Endothelial cell of hepatic sinusoid (primary cell): ENCODE results near the gene RWDD3.

Experiments used
- in situ Hi-C: cut with HindIII; loops from 2 replicates; pipeline ENCODE4 v1.10.0; 2017; ENCODE audit warnings: low sequenced_read_pairs

RWDD3 gene

DNA sequence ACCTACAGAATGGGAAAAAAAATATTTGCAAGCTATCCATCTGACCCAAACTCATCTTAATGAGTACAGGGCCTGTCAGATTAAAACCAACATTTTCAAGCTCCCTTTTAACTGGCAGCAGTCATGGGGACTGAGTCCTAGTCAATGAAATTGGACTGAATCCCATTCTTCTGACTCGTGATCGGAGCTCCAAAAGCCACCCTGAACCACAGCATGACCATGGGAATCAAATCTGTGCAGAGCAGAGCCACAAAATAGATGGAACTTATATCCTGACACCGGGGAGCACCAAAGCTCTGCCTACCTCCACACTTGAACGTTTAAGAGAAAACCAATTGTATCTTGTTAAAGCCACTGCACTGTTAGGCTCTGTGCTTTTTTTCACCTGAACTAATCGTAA lies 5.0 kb upstream of the RWDD3 start:
- in situ Hi-C loops, result loop anchor here (5.0 kb wide), 1 partner anchor 142 kb away; no protein-coding TSS in a partner anchor

DNA sequence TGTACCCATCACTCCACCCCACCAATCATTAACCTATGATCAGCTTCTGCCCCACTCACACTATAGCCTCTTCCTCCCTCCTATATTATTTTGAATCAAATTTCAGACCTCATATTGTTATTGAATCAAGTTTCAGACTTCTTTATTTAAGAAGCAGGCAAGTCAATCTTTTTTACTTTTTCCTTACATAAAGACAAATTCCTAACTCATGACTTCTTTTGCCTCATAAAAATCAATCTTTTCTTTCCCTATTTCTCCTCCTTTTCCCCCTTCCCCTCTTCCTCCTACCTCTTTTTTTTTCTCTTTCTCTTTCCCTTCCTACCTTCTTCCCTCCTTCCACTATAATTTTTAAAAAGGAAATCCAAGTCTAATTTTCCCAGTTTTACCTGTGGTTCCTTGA lies 4.3 kb upstream of the RWDD3 start:
- in situ Hi-C loops, result loop anchor here (5.0 kb wide), 1 partner anchor 142 kb away; no protein-coding TSS in a partner anchor

DNA sequence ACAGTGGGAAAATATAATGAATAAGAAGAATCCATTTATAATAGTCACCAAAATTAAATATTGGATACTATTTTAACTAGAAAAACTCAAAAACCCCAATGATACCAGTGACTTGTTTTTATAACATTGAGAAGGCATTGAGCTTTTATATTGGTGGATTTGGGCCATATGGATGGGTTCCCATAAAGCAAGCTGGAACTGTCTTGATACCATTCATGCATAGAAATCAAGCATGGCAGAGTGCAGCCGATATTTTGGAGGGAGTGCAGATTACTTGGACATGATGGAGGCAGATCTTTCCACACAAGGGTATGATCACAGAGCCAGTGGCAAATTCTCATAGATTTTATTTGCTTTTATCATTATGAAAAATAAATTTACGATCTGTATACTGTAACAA lies 3.8 kb upstream of the RWDD3 start:
- in situ Hi-C loops, result no loop called here

GRCh38 chr1:95230768-95231191 lies 3.2 kb upstream of the RWDD3 start:
- in situ Hi-C loops, result no loop called here

- in situ Hi-C loops, result no loop called here
Measured at GRCh38 chr1:95232646-95233318, 1.2 kb upstream of the RWDD3 start.

GRCh38 chr1:95233319-95233736 lies 682 bp upstream of the RWDD3 start:
- in situ Hi-C loops, result no loop called here

- in situ Hi-C loops, result no loop called here
Measured at GRCh38 chr1:95236784-95237575, 3.0 kb downstream of the RWDD3 start.

DNA sequence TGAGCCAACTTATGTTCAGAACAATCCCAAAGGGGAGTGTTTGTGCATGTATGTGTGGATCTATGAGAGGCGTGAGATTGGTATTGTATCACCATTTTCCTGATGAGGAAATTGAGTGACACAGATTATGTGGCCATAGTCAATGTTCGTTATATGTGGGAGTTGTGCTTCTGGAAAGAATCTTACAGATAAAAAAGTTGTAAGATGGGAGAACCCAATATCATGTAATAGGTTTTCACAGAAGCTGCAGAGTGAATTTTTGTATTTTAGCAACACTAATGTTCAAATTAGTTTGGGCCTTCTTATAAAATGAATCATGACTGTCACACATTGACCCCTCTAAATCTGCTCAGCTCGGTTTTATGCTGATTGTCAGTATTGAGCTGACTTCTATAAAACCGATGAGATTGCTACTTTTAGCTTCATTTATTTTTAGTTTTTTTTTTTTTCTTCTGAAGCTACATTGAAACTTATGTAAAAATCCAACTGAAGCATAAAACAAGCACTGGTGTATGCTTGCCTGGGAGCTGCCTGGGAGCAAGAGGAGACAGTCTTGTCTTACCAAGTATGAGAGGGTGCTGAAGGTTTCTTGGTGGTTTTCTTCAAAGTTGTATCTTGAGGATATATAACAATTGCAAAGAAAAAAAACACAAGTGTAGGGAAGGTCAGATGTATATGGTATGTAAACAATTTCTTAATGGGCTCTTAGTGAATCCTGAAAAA lies 4.1 kb downstream of the RWDD3 start:
- in situ Hi-C loops, result no loop called here

DNA sequence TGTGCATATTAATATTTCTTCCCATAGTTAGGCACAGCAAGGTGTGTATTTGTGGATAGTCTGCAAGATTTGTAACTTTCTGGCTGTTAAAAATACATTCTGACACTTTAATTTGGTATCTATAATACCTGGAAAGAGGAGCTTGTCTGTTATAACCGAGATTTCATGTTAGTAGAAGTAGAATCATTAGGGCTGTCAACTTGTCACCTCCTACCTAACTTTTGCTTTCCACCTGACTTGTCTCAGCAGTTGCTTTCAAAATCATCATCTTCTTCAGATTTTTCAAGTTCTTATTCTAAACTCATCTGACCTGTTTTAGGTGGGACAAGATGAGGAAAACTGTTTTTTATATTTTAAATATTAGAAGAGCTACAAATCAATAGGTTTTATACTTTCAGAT lies 11.0 kb downstream of the RWDD3 start:
- in situ Hi-C loops, result no loop called here

GRCh38 chr1:95246511-95246910 lies 12.5 kb downstream of the RWDD3 start:
- in situ Hi-C loops, result no loop called here

- in situ Hi-C loops, result no loop called here
Measured at GRCh38 chr1:95247607-95248006, 13.6 kb downstream of the RWDD3 start.

DNA sequence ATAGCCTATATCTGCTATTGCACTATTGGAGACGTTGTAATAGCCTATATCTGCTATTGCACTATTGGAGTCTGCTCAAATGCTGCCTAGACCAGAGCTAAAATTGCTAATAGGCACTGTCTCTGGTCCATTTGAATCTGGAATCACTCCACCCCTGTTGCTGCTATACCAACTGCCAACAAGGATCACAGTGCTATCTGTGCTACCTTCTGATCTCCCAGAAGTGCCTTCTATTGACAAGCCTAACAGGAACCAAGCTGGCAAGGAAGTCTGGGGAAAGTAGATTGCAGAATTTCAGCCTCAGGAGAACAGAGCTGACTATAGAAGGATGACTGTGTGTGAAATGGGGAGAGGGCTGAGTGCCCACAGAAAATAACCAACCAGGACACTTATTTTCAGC lies 15.9 kb downstream of the RWDD3 start:
- in situ Hi-C loops, result no loop called here

DNA sequence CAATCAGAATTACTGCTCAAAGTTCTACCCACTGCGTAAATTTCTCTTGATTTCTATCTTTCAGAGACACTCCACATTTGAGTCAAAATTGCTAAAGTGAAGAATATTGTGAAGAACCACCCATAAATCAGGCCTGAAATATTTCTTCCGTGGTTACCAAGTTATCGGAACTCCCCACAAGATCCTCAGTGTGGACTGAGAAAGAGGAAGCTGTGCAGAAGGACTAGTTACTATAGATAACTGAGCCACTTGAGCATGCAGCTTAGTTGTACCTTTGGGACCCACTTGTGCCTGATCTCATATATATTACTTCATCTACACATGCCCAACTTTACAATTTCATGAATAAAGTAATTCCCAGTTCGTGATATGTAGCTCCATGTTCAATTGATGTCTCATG lies 18.4 kb downstream of the RWDD3 start:
- in situ Hi-C loops, result no loop called here

DNA sequence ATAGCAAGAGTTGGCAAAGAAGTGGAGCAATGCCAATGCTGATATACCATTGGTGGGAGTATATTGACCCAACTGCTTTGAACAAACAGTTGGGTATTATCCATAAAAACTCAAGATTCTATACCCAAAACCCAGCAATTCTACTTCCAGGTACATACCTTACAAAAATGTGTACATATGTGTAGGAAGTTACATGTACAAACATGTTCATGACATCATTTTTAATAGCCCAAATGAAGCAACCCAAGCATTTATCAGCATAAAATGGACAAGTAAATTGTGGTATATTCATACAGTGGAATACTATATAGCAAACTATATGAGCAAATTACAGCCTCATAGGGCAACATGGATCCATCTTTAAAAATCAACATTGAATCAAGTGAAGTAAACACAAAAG lies 20.9 kb downstream of the RWDD3 start:
- in situ Hi-C loops, result no loop called here

DNA sequence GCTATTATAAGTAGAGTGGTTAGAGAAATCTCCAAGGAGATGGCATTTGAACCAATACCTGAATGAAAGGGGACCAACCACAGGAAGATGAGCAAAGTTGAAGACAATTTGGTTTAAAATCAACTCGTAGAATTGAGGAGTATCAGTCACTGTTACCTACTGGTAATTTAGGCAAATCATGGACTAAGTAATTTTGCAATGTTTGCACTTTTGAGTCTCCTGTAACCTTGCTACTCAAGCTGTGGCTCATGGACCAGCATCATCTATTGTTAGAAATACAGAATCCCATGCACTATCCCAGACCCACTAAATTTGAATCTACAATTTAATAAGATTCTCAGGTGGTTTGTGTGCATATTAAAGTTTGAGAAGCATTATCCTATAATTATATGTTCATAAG lies 21.8 kb downstream of the RWDD3 start:
- in situ Hi-C loops, result no loop called here

GRCh38 chr1:95257758-95258157 lies 23.7 kb downstream of the RWDD3 start:
- in situ Hi-C loops, result no loop called here

GRCh38 chr1:95259245-95259644 lies 25.2 kb downstream of the RWDD3 start:
- in situ Hi-C loops, result no loop called here

GRCh38 chr1:95262913-95263312 lies 28.9 kb downstream of the RWDD3 start:
- in situ Hi-C loops, result no loop called here

DNA sequence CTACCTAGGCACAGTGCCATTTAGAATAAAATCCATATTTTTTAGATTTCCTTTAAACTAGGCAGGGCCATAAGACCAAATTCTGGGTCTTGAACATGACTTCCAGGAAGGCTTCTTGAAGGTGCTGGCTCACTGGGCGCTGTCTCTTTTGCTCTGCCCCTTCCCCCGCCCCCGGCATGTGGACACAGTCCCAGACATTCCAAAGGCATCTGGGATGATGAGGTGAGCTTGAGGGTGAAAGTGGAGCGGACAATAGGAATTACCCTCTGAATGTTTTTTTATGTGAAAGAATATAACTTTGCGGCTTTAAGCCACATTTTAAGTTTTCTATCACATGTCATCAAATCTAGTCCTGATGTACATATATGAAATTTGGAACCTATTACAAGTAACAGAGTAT lies 29.4 kb downstream of the RWDD3 start:
- in situ Hi-C loops, result no loop called here

DNA sequence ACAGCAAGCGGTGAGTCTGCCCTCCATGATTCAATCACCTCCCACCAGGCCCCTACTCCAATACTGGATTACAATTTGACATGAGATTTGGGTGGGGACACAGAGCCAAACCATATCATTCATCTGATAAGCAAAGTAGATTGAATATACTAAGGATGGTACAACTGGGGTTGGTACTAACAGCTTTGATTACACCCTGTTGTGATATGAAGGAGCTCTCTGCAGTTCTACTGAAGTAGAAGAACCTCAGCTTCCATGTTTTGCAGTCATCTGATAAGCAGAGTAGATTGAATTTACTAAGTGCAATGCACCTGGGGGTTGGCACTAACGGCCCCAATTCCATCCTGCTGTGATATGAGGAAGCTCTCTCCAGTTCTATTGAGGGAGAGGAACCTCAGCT lies 31.1 kb downstream of the RWDD3 start:
- in situ Hi-C loops, result no loop called here

DNA sequence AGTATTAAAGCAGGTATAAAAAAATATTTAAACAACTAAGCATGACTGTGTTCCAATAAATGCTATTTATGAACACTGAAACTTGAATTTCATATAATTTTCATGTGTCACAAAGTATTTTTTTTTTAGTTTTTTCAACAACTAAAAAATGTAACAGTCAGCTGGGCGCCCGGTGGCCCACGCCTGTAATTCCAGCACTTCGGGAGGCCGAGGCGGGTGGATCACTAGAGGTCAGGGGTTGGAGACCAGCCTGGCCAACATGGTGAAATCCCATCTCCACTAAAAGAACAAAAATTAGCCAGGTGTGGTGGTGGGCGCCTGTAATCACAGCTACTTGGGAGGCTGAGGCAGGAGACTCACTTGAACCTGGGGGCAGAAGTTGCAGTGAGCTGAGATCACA lies 42.4 kb downstream of the RWDD3 start:
- in situ Hi-C loops, result no loop called here
